Testis (tissue), 2 donors: Measurements from ENCODE around the gene STARD9.
A peak's percentile ranks its signal among the peaks of the same experiment; 100 is the strongest.

ENCODE experiments used
- POLR2A ChIP-seq: fragments of 450-650 bp; IDR thresholded peaks from one replicate; pipeline ENCODE4 v1.6.1; 2017; ENCODE audit warnings: antibody characterized with exemption, mild to moderate bottlenecking, moderate library complexity
- TF ChIP-seq, protein P1 (sequence below), 3 experiments: fragments of 450-650 bp in 2 of 3; fragments of 200-600 bp in 1 of 3; sonication (generic) in 1 of 3; IDR thresholded peaks; one replicate each; pipeline ENCODE4 v1.5.1; 2016 to 2019; ENCODE audit warnings: antibody characterized with exemption in 3 of 3, mild to moderate bottlenecking in 2 of 3, moderate library complexity in 1 of 3

- peak; percentile 17 for TF ChIP-seq POLR2A
- TF ChIP-seq, protein P1, sequence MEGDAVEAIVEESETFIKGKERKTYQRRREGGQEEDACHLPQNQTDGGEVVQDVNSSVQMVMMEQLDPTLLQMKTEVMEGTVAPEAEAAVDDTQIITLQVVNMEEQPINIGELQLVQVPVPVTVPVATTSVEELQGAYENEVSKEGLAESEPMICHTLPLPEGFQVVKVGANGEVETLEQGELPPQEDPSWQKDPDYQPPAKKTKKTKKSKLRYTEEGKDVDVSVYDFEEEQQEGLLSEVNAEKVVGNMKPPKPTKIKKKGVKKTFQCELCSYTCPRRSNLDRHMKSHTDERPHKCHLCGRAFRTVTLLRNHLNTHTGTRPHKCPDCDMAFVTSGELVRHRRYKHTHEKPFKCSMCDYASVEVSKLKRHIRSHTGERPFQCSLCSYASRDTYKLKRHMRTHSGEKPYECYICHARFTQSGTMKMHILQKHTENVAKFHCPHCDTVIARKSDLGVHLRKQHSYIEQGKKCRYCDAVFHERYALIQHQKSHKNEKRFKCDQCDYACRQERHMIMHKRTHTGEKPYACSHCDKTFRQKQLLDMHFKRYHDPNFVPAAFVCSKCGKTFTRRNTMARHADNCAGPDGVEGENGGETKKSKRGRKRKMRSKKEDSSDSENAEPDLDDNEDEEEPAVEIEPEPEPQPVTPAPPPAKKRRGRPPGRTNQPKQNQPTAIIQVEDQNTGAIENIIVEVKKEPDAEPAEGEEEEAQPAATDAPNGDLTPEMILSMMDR (IDR thresholded peaks at IDR 0.05), result peak in 1 of 3 experiments; percentile 3
Measured at GRCh38 chr15:42548249-42549031, 27.0 kb upstream of the STARD9 start, which contains the start of the genes HAUS2 and LRRC57.
